Fibroblast of villous mesenchyme (primary cell): ENCODE data around the gene TBC1D4. TPM values are rescaled to one million over a fixed set of nuclear protein-coding genes. Genes with fewer than 3 reads are reported as not detected.

ENCODE experiments used
- DNase-seq: peaks from one replicate; pipeline ENCODE4 v3.0.0-alpha.2; 2010; ENCODE audit warnings: low read depth
- H3K4me3 ChIP-seq: 2 replicates; pipeline ENCODE4 v1.5.1; 2011; ENCODE audit warnings: low read depth, mild to moderate bottlenecking, low read length
- total RNA-seq: library from RNA; depleted of rRNA; stranded (reverse); fragments of >200 nt; gene quantifications from 2 replicates; pipeline ENCODE4 v1.2.3, GENCODE V29; 2012
- TF ChIP-seq, protein P1 (sequence below): IDR thresholded peaks from 2 replicates; pipeline ENCODE4 v1.5.1; 2012; ENCODE audit warnings: low read depth, mild to moderate bottlenecking, low read length; ENCODE audit not compliant: insufficient read depth

TBC1D4 gene
- total RNA-seq, 1 donor: 34.5 TPM

DNA sequence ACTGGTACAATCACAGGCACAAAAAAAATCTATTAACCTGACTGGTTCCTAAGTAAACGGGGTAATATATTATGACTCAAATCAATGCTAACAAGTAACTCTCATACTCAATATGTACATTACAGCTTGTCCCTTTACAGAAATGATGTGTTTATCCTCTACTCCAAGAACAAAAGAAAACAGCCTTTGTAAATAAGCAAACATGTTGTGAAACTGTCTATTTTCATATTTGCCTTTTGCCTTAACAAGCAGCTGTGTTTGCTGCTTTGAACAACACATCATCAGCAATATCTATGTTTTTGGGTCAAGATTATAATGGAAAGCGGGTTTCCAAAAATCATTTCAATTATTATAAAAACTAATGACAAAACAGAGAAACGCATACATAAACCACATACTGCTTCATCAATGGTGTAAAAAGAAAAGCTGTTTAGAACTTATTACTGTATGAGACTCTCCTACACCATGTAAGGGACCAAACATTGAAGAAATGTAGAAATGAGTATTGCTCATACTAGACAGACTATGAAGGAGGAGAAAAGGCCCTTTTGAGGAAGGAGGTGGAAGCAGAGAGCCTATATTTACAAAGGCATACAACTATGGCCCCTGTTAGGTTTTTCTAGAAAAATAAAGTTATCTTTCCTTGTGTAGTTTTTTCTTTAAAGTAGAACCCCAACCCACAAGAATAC is 14.8 kb downstream of the TBC1D4 start:
- TF ChIP-seq, protein P1, sequence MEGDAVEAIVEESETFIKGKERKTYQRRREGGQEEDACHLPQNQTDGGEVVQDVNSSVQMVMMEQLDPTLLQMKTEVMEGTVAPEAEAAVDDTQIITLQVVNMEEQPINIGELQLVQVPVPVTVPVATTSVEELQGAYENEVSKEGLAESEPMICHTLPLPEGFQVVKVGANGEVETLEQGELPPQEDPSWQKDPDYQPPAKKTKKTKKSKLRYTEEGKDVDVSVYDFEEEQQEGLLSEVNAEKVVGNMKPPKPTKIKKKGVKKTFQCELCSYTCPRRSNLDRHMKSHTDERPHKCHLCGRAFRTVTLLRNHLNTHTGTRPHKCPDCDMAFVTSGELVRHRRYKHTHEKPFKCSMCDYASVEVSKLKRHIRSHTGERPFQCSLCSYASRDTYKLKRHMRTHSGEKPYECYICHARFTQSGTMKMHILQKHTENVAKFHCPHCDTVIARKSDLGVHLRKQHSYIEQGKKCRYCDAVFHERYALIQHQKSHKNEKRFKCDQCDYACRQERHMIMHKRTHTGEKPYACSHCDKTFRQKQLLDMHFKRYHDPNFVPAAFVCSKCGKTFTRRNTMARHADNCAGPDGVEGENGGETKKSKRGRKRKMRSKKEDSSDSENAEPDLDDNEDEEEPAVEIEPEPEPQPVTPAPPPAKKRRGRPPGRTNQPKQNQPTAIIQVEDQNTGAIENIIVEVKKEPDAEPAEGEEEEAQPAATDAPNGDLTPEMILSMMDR: no peak
- no peak for DNase-seq
- H3K4me3 ChIP-seq: no peak overlapping the region

DNA sequence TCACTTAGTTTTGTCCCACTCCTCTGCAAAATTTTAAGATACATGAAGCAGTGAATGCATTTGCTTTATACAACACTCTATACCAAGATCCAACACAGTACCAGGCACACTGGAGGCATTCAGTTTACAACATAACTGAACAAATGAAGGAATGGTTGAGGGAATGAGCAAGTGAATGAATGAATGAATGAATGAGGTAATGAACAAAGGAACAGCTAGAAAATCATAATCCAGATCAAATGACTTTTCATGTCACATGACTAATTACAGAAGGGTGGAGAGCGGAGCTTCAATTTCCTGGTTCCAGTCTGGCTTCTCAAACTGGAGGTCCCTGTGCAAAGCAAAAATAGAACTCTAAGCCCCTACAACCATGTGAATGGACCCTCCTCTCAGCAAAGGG is 16.7 kb downstream of the TBC1D4 start:
- no peak for DNase-seq
- no peak overlapping the region for H3K4me3 ChIP-seq
- TF ChIP-seq, protein P1: no peak

DNA sequence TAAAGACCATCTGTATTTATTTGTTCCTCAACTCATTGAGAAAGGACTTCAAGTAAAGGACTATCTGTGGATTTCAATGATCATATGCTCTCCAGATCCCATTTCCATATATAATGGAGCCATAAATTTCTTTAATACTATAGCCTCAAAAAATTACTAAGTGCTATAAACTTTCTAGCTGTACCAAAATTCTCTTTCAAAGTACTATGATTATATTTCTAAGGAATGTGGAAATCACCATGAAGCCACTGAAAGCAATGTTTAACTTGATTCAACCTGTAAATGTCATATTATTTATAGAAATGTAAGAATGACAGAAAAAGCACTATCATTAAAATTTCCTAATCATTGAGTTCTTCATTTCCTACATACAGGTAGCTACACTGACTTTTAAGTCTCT is 20.7 kb downstream of the TBC1D4 start:
- no peak overlapping the region for H3K4me3 ChIP-seq
- no peak for DNase-seq
- TF ChIP-seq, protein P1: no peak

DNA sequence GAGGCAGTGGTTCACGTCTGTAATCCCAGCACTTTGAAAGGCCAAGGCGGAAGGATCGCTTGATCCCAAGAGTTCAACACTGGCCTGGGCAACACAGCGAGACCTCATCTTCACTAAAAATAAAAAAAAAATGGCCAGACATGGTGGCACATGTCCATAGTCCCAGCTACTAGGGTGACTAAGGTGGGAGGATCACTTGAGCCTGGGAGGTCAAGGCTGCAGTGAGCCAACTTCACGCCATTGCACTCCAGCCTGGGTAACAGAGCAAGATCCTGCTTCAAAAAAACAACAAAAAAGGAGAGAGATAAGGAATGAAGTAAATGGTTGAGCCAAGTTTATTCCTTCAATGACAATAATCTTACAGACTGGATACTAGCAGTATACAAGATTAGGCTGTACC is 21.3 kb downstream of the TBC1D4 start:
- TF ChIP-seq, protein P1: no peak
- no peak overlapping the region for H3K4me3 ChIP-seq
- no peak for DNase-seq

DNA sequence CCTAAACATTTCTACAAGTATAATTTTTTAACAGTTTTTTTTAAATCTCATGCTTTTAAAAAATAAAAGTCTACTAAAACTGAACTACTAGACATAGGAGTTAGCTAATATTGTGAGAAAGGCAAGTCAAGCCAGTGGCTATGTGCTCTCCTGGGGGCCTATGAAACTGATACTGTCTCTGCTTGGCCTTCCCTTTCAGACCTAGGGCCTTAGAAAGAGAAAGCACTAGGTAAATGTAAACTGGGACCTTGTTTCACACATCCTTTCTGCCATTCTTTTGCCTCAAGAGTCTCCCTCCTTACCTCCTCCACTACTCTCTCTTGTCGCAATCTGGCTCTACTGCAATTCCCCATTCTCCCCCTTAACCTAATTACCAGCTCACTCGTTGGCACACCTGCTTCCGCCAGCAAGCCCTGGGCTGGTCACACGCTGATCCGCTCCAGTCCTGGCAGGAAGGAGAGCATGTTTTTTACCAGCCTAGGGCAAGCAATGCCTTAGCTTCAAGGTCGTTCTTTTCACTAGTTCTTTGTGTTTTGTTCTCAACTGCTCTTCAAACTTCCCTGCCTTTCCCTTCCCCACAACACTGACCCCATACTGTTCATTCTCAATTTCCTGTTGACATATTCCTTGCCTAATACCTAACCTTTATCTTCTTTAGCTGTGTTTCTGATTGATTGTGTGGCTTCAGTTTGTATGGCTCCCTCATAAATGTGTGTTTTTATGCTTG is 23.1 kb downstream of the TBC1D4 start:
- H3K4me3 ChIP-seq: no peak overlapping the region
- TF ChIP-seq, protein P1: no peak
- no peak for DNase-seq

DNA sequence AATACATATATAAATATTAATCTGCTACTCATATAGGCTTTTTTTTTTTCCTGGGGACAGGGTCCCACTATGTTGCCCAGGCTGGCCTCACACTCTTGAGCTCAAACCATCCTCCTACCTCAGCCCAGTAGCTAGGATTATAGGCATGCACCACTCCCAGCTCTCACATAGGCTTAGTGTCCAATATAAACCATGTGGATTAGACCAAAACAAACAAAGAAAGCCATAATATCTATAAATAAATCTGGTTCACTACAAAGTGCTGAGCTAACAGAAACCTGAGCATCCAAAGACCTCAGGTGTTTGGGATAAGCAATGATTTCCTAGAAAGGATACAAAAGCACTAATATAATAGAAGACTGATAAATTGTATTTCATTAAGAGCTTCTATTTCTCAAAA is 26.0 kb downstream of the TBC1D4 start:
- H3K4me3 ChIP-seq: no peak overlapping the region
- TF ChIP-seq, protein P1: no peak
- DNase-seq: no peak
